ENCODE data around the gene STRA6.

Gene STRA6

GRCh38 chr15:74207652-74208440 lies 5.3 kb upstream of the STRA6 start:
- no peak for DNase-seq (ENCODE audit: low read depth in 2 of 2)

DNA sequence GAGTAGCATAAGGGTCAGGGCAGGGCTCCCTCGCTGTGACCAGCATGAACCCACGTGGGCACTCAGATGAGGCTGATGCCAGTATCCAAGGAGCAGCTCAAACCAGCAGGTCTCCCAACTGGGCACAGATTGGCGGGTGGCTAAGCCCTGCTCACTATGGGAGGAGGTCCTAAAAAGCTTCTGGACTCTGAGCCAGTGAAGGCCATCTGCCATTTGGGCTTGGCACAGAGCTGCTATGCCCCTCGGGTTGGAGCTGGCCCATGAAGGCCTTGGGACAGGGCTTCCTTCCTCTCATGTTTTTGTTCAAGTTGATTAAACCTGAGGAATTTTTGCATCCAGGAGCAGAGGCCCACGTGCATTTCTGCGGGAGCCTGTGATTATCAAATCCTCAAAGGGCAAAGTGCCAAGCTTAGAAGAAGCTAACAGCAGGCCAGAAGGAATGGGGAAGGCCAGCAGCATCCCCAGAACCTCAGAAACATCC lies 4.3 kb upstream of the STRA6 start:
- DNase-seq (ENCODE audit: low read depth in 2 of 2), result no peak

- DNase-seq (ENCODE audit: low read depth in 2 of 2), result no peak
These were observed 3.0 kb upstream of the STRA6 start for GRCh38 chr15:74205582-74205947.

GRCh38 chr15:74203914-74204431 lies 1.4 kb upstream of the STRA6 start:
- no peak for DNase-seq (ENCODE audit: low read depth in 2 of 2)

DNA sequence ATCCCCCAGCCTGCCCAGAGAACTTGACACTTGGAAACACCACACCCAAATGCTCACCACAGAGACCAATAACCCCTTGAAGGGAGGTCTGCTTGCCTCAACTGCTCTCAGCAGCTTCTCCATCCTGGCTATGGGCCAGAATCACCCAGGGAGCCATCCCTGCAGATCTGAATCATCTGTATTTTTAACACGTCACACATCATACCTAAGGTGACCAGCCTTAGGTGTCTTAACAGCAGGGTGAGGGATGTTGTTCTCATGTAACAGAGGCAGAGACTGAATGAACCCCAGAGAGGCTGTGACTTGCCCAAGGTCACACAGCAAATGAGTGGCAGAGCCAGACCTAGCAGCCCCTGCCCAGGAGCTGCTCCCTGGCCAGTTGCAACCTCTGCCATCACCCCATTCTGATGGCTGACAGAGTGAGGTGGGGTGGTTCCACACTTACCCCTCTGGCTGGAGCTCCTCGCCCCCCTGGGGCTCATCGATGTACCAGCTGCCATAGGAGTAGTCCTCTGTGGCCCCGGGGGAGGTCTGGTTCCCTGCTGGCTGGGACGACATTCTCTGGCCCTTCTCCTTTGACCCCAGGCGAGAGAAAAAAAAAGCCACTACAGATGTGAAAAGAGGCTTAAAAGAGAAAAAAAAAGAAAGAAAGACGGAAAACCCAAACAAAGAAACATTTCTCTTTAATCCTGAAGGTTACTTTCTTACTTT lies 722 bp downstream of the STRA6 start:
- DNase-seq (ENCODE audit: low read depth in 2 of 2), result no peak

DNA sequence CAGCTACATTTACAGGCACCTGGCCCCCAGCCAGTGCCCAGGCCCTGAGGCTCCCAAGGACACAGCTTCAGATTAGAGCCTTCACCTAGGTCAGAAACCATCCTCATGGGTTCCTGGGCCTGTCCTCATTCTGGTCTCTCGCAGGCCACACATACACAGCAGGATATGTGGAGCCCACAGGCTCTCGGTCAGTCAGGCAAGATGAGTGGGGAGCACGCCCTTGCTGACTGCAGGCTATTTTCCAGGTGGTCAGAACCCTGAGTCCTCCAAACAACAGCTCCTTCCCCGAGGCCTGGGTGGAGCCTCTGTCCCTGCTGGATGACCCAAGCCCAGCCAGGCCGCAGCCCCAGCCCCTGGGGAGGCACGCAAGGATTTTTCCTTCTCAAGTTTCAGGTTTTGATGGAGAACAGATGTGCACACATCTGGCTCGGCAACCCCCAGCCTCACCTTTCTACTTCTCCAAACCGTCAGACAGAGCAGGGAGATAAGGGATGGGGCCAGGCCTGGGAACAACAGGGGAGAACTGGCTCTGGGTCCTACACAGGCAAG lies 1.6 kb downstream of the STRA6 start:
- DNase-seq (ENCODE audit: low read depth in 2 of 2), result no peak

DNA sequence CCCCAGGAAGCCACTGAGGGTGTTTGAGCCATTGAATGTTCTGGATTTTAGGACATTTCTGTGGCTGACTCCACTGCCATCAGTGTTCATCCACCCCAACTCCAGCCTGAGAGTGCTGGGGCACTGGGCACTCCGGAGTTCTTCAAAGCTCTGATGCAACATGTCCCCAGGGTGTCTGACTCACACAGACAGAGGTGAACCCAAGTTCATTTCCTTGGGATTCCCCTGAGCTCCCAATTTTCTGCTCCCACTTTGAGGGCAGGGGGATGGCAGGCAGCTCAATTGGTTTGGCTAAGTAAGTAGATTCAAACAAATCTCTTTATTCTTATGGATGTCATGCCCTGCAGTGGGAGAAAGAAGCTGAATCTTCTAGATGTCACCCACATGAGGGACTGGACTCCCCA lies 2.2 kb downstream of the STRA6 start:
- DNase-seq (ENCODE audit: low read depth in 2 of 2), result no peak

DNA sequence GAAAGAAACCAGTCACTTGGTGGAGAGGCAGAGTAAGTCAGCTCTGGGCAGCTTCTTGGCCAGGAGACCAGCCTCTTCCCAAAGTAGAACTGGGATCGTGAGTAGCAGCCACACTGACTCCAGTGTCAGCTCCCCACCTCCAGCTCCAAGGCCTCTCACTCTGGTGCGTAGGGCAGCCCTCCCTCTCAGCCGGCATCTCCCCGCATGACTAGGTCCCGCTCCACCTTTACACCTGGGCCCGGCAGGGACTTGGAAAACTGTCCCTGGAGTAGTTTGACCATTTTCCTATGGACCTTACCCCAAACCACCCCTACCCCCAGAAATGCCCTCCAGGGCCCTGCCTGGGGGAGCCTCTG lies 3.3 kb downstream of the STRA6 start:
- no peak for DNase-seq (ENCODE audit: low read depth in 2 of 2)

- no peak for DNase-seq (ENCODE audit: low read depth in 2 of 2)
These were observed 5.2 kb downstream of the STRA6 start for GRCh38 chr15:74197176-74197965.

DNA sequence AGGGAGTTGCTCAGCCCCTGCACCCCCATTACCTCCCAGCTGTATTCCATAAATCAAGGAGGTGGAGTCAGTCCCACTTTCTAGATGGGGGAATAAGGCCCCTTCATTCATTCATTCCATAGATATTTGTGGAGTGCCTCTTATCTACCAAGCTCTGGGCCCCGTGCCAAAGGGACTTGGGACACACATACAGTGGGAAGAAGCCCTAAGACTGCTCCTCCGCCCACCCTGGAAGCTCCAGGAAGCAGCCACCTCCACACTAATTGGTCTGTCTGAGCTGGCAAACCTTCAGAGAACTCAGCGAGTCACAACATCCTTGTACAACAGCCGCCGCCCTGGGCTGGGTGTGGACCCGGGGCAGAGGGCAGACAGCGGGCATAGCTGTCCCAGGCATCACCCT lies 6.4 kb downstream of the STRA6 start:
- no peak for DNase-seq (ENCODE audit: low read depth in 2 of 2)

DNA sequence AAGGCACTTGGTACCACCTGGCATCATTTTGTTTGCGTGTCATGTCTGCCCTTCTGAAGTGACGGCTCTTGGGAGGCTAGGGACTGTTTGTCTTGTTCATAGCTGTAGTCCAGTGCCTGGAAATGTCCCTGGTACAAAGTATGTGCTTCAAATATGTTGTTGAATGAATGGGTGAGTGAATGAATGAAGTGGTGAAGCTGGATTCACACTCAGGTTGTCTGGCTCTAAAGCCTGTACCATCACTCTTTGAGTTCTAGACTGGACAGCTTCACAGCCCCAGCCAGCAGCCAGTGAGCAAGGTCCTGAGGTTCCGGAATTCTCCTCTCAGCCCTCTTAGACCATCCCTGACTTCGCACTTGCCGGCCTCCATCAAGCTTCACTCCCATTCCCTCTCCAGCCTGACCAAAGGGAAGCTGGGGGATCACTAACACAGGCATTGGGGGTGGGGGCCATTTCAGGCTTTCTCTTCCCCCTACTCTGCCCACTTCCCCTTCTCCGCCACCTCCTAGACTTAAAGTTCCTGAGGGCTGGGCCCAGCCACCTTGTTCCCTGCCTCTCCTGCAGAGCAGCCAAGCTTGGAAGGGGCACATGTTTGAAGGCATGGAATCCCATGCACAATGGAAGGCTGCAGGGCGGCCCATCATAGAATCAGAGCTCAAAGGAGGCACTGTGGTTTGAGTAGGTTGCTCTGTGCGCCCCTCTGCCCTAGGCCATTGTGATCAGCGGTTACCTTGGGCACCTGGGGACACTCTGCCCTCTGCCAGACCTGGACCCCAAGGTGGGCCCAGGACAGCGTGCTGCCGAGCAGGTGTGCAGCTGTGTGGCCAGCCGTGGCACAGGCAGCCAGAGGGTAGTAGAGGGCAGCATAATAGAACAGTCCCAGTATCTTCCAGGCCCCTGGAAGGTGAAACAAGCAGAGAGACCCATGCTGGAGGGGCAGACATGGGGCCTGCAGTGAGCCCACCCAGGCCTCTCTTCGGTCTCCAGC lies 7.7 kb downstream of the STRA6 start:
- DNase-seq (ENCODE audit: low read depth in 2 of 2), result no peak

DNA sequence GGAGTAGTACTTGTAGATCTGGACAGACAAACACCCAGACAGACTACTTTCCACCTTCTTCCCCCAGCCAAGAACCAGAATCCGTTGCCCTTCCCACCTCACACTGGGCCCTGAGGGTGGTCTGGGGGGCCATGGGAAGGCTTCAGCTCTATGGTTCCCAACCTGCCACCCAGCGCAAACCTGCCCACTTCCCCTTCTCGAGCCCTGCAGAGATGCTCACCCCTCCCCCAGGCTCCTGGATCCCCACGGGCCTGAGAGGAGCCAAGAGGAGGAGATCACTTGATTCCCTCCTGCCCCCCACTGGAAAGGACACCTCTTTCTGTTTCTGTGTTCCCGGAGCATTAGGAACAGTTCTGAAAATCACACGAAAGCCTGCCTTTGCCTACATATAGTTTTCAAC lies 8.7 kb downstream of the STRA6 start:
- no peak for DNase-seq (ENCODE audit: low read depth in 2 of 2)

GRCh38 chr15:74193299-74193718 lies 9.3 kb downstream of the STRA6 start:
- no peak for DNase-seq (ENCODE audit: low read depth in 2 of 2)

DNA sequence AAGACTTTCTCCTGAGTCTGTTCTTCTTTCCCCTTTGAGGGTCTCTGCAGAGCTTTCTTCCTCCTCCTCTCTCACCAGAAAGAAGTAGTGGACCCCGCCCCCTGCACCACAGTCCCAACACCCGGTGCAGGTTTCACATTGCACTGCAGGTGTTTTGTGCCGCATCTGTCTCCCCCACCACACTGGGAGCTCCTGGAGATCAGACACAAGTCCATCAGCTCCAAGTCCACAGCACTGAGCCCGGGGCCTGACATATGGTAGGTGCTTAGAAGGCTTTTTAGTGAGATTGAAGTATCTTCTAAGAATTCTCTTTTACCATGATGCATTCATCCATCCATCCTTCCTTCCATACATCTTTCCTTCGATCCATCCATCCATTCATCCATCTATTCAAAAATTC lies 9.8 kb downstream of the STRA6 start:
- no peak for DNase-seq (ENCODE audit: low read depth in 2 of 2)

DNA sequence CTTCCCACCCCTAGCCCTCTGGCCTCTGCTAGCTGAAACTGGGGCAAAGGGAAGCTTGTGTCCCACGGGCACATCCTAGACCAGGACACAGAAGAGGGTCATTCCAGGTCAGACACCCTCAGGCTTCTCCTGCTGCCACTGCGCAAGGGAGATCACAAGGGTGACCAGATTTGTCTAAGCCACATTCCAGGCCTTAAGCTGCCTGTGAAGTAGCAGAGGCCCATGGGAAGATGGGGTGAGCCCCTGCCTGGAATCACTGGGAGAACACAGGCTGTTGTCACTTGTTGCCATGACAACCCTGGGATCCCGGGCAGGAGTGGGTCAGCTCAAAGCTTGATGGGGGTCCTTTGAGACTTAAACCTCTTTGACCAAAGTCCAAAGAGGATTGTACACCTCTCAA lies 10.8 kb downstream of the STRA6 start:
- no peak for DNase-seq (ENCODE audit: low read depth in 2 of 2)

DNA sequence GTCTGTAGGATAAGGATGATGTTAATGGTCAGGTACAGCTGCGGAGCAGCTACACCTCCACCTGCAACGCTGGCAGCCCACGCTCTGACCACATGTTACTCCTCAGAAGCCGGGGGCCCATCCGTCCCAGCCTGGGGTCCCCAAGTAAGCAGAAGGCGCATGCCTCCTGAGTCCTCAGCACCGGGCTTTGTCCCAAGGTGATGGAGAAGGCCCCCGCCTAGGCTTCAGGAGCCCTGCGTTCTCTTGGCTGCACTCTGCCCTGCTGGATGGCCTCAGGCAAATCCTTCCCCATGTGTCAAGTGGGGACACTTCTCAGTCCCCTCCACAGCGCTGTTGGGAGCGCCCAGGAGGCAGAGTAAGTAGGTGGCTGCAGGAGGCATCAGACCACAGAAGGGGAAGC lies 14.4 kb downstream of the STRA6 start:
- DNase-seq (ENCODE audit: low read depth in 2 of 2), result no peak

GRCh38 chr15:74185710-74186348 lies 16.8 kb downstream of the STRA6 start:
- DNase-seq (ENCODE audit: low read depth in 2 of 2), result no peak

DNA sequence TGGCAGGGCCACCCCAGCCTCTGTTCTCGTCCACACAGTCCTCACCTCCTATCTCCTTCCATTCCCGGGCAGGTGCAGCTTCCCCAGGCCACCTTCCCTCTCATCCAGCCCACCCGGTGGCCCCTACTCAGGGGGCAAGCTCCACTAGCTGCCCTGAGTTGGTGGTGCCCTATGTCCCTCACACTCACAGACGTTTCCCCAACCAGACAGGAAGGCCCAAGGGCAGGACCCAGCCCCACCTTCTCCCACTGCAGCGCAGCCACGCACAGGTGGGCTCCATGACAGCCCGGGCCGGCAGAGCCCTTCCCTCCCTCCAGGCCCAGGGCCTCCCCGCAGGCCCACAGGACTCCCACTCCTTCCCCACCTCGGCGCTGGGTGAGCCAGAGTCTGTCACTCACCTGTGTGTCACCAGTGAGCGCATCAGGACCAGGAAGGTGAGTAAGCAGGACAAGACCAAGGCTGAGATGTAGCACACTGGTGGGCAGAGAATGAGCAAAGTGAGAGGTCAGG lies 17.9 kb downstream of the STRA6 start:
- DNase-seq (ENCODE audit: low read depth in 2 of 2), result no peak

DNA sequence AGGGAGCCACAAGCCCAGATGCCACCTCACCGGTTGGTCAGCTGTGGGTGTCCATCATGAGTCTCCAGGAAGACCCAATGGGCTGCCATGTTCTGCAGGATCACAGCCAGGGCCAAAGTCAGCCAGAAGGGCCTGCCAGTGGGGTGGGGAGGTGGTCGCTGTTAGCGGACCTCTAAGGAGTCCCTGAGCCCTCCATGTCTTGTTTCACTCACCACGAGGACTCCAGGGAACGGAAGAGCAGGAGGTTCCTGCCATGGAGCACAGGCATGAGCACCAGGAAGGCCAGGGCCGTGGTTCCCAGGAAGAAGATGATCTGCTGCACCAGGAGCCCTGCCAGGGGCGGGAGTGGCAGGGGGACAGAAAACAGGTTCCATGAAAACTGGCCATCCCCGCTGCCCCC lies 20.5 kb downstream of the STRA6 start:
- no peak for DNase-seq (ENCODE audit: low read depth in 2 of 2)

Measured in stimulated activated CD4-positive, alpha-beta T cell treated with anti-CD3 and anti-CD28 coated beads, Interleukin-1b, Interleukin-23, amount 100 ng/mL, for 4 hours (primary cell).